GM12872 (cell line): ENCODE results near the gene PIF1.

ENCODE experiments used
- TF ChIP-seq, protein P1 (sequence below): IDR thresholded peaks from 3 replicates; pipeline ENCODE4 v1.5.1; 2011; ENCODE audit warnings: low read depth, mild to moderate bottlenecking, low read length, moderate library complexity; ENCODE audit not compliant: insufficient read depth

PIF1 gene

GRCh38 chr15:64861960-64862359 lies 36.5 kb upstream of the PIF1 start:
- TF ChIP-seq, protein P1, sequence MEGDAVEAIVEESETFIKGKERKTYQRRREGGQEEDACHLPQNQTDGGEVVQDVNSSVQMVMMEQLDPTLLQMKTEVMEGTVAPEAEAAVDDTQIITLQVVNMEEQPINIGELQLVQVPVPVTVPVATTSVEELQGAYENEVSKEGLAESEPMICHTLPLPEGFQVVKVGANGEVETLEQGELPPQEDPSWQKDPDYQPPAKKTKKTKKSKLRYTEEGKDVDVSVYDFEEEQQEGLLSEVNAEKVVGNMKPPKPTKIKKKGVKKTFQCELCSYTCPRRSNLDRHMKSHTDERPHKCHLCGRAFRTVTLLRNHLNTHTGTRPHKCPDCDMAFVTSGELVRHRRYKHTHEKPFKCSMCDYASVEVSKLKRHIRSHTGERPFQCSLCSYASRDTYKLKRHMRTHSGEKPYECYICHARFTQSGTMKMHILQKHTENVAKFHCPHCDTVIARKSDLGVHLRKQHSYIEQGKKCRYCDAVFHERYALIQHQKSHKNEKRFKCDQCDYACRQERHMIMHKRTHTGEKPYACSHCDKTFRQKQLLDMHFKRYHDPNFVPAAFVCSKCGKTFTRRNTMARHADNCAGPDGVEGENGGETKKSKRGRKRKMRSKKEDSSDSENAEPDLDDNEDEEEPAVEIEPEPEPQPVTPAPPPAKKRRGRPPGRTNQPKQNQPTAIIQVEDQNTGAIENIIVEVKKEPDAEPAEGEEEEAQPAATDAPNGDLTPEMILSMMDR, result no peak

- TF ChIP-seq, protein P1, result no peak
Observed at GRCh38 chr15:64861331-64861730, 35.9 kb upstream of the PIF1 start.

DNA sequence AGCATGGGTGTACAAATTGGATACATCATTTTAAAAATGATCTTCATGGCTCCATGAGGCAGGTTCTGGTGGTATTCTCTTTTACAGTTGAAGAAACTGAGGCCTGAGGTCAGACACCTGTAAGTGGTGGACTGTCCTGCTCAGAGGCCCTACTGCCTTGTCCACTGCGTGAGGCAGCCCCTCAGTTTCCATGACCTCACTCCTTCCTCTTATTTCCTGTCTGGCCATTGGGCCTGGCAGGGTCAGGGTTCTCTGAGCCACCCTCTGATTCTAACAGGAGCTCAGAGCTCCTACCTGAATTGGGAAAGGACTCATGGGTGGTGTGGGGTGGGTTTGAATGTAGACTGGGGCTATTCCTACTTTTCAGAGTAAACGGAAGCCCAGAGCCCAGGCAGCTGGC lies 33.8 kb upstream of the PIF1 start:
- TF ChIP-seq, protein P1, result no peak

GRCh38 chr15:64858021-64858575 lies 32.7 kb upstream of the PIF1 start:
- TF ChIP-seq, protein P1, result no peak

GRCh38 chr15:64857421-64857820 lies 32.0 kb upstream of the PIF1 start:
- TF ChIP-seq, protein P1, result no peak

DNA sequence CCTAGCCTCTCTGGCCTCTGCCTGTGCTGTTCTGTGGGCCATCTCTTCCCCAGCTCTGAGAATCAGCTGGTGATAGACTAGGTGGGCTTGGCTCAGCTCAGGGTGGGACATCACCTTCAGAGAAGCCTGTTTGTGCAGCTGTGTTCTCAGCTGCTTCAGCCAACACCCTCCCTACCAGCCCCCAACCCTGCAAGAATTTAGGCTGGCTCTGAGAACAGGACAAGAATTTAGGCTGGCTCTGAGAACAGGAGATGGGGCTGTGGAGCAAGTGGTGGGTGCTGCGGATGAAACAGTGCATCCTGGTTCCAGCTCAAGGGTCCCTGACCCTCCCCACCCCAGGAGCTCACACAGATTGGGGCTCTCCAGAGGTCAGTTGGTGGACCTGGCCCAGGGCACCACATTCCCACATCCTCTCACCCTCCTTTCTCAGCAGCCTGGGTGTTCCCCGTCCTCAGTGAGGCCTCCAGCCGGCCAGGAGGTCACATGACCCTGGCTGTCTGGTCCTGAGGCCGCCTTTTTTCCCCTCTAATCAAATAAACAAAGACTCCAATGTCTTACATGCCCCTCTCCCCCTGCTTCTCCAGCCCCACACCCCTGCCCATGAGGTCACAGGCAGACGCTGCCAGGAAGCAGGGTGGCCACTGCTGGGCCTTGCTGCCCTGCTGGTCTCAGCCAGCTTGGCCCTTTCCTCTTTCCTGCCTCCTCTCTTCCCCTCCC lies 31.1 kb upstream of the PIF1 start:
- TF ChIP-seq, protein P1, result no peak

- TF ChIP-seq, protein P1, result no peak
Observed at GRCh38 chr15:64855205-64855975, 29.9 kb upstream of the PIF1 start.
